GM18519 (cell line): ENCODE data around the gene CLEC16A.
A peak's percentile ranks its signal among the peaks of the same experiment; 100 is the strongest.

ENCODE experiments used
- ATAC-seq: cut with Tn5 transposase; IDR thresholded peaks from one replicate; pipeline ENCODE4 v1.9.1; 2021; ENCODE audit warnings: mild to moderate bottlenecking, moderate library complexity; ENCODE audit not compliant: unreplicated experiment, low FRiP score

The CLEC16A gene

DNA sequence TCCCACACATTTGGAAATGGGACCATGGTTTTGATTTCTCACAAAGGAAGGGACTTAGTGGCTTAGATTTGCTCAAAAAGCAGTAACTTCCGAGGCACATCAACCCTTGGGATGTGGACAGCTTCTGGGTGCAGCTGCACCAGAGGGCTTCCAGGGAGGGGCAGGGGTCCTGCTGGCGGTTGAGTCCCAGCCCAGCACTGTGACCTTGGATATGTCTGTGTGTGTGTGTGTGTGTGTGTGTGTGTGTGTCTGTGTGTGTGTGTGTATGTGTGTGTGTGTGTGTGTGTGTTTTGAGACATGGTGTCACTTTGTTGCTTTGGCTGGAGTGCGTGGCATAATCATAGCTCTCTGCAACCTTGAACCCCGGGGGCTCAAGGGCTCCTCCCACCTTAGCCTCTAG is 130.8 kb downstream of the CLEC16A start:
- ATAC-seq: no peak

DNA sequence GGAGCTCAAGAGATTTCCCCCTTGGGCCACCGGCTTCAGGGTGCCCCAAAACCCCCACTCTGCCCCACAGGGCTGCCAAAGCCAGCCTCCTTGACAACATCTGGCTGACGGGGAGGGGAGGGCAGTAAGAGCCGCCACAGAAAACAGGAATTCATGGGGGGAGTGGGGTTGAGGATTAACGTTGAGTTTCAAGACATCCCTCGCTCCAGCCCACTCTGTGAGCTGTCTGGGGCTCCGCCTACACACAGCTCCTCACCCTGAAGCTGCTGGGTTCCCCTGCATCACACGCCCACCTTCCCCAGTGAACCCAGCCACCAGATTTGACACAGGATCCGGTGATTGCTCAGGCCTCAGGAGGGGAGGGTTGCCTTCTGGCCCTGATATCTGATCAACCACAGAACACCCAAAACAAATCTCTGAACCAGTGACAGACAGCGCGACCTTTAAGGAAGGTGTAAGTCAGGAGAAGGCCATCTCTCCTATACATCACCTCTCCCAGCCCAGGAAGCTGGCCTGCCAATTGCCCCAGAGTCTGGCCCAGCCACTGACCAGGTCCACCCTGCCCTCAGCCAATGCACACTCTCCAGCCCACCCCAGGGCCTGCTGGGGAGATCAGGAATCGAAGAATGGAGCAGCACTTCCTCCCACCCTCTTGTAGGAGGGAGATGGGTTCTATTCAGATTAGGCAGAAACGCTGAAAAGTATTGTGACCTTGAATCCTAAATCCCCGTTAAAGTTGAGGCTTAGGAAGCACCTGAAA is 132.1 kb downstream of the CLEC16A start:
- peak; percentile 50 for ATAC-seq

GRCh38 chr16:11078812-11079459 is 134.6 kb downstream of the CLEC16A start:
- no peak for ATAC-seq

GRCh38 chr16:11079652-11080187 is 135.4 kb downstream of the CLEC16A start:
- ATAC-seq: no peak

DNA sequence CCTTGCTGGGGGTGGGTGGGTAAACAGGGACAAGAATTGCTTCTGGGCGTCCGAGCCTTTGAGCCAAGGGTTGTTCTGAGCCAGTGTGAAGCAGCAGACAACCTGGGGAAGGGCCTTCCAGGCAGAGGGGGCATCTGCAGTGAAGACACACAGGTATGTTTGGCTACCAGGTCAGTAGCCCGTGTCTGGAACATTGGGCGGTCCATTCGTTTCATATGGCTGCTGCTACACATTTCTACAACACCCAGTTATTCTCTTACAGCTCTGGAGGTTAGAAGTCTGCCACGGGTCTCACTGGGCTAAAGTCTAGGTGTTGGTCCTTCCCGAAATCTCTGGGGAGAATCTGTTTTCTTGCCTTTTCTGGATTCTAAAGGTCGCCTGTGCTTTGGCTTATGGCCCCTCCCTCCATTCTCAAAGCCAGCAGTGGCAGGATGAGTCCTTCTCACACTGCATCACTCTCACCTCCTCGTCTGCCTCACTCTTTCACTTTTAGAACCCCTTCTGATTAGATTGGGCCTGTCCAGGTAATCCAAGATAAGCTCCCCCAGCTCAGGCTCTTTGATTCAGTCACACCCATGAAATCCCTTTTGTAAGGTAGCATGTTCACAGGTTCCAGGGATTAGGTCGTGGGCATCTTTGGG is 136.1 kb downstream of the CLEC16A start:
- no peak for ATAC-seq

GRCh38 chr16:11080999-11081630 is 136.8 kb downstream of the CLEC16A start:
- no peak for ATAC-seq

DNA sequence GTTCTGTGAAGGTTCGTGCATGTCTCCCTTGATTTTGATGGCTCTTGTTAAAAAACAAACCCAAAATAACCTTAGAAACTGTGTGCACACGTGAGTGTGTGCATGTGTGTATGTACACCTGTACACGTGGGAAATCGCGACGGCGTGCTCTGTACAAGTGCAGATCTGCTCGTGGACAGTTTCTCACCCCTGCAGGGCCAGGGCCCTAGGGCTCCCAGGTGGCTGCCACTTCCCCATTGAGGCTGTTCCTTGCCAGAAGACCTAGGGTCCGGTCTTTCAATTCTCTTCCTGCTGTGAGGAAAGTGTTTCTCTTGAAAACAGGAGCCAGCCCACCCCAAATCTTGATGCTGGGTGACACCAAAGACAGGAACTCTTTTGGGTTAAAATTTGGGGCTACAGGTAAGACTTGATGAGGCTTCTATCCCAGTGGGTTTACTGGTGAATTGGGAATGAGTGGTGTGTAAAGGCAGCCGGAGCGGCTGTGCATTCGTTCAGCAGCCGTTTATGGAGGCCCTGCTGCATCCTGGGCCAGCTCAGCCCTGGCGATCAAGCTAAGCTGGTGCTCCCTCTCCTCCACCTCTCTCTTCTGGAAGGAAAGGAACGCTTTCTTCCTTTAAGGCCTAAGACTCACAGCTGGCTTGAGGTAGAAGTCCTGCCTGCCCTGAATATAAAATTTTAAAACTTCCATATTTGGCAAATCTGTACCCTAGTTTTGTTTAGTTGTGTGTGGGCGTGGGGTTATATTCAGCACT is 137.9 kb downstream of the CLEC16A start:
- no peak for ATAC-seq

- ATAC-seq: no peak
These were observed 138.6 kb downstream of the CLEC16A start for GRCh38 chr16:11082860-11083388.

GRCh38 chr16:11084484-11084875 is 140.1 kb downstream of the CLEC16A start:
- no peak for ATAC-seq

GRCh38 chr16:11084876-11085485 is 140.6 kb downstream of the CLEC16A start:
- no peak for ATAC-seq

- ATAC-seq: no peak
These were observed 141.6 kb downstream of the CLEC16A start for GRCh38 chr16:11085916-11086315.

- ATAC-seq: no peak
These were observed 143.3 kb downstream of the CLEC16A start for GRCh38 chr16:11087691-11088073.

DNA sequence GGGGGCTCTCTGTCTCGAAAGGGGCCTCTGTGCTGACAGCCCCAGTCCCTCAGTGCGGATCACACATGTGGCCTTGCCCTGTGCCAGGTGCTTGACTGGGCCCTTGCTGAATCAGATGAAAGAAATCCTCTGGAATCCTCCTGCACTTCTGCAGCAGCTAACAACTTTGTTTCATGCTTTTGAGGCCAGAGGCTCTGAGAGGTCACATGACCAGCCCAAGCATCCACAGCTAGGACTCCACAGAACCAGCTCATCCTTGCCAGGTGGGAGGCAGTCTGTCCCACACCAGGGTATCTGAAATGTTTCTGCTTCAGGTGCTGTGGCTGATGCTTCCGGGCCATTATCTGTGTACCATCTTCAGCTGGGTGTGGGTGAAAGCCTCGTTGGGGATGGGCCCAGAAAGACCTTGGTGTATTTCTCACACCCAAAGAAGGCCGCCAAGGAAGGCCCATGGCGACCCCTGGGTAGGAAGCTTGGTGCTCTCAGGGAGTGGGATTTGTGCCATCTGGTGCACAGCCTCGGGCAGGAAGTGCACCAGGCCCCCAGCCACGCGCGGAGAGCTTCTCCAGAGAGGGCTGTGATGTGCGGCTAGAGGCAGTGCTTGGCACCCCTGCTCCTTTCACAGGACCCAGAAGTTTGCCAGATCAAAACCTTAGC is 143.8 kb downstream of the CLEC16A start:
- no peak for ATAC-seq

DNA sequence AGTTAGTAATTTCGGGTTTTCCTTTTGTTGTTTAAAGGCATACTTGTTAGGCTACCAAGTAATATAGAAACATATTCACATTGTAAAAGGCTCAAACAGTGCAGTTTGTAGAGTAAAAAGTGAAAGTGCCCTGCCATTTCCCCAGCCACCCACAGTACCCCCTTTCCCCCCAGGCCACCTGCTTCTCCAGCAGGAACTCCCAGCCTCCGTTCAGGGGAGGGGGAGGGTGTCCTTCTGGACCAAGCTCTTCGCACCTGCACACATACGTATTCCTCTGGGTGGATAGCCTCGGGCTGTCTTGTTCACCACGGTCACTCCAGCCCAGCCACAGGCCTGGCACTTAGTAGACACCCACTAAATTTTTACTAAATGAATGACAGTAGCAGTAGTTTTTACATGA is 144.5 kb downstream of the CLEC16A start:
- ATAC-seq: no peak

GRCh38 chr16:11089504-11090124 is 145.2 kb downstream of the CLEC16A start:
- ATAC-seq: no peak

- no peak for ATAC-seq
These were observed 145.9 kb downstream of the CLEC16A start for GRCh38 chr16:11090232-11090631.

DNA sequence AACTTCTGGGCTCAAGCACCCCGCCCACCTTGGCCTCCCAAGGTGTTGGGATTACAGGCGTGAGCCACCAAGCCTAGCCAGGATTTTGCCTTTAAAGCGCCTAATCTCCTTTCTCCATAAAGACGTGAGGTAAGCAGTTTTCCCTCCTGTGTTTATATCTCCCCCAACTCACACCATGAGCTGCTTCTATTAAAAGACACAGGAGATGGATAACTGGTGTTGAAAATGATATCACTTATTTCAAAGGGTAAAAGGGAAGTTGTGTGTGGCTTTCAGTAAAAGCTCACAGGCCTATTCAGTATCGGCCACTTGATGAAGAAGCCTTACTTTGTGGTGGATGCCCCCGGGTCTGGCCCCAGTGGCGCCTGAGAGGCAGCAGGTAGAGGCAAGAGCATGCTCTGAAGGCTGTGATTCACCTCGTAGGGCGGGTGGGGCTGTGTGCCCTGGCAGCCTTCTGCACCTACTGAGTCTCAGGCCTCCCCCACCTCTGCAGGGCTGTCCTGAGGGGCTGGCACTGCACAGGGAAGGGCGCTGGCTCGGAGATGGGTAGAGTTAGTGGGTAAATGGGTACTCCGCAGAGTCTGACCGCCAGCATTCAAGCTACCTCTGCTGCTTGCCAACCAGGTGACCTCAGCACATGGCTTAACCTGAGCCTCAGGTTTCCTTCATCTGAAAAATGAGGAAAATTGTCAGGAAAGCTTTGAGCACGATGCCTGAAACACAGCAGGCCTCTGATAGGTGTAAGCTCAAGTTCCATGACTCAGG is 146.8 kb downstream of the CLEC16A start:
- ATAC-seq: no peak
